22Rv1 (cell line): ENCODE measurements around the gene CAMSAP1.

ENCODE experiments used
- H3K27ac ChIP-seq: fragments of 450-650 bp; 2 replicates; pipeline ENCODE4 v1.5.1; 2017
- ZFX ChIP-seq: fragments of 450-650 bp; IDR thresholded peaks from 2 replicates; pipeline ENCODE4 v1.6.1; 2017; ENCODE audit warnings: antibody characterized with exemption, borderline replicate concordance
- TF ChIP-seq, protein P1 (sequence below): fragments of 450-650 bp; IDR thresholded peaks from 2 replicates; pipeline ENCODE4 v1.5.1; 2017; ENCODE audit warnings: mild to moderate bottlenecking

CAMSAP1 gene

DNA sequence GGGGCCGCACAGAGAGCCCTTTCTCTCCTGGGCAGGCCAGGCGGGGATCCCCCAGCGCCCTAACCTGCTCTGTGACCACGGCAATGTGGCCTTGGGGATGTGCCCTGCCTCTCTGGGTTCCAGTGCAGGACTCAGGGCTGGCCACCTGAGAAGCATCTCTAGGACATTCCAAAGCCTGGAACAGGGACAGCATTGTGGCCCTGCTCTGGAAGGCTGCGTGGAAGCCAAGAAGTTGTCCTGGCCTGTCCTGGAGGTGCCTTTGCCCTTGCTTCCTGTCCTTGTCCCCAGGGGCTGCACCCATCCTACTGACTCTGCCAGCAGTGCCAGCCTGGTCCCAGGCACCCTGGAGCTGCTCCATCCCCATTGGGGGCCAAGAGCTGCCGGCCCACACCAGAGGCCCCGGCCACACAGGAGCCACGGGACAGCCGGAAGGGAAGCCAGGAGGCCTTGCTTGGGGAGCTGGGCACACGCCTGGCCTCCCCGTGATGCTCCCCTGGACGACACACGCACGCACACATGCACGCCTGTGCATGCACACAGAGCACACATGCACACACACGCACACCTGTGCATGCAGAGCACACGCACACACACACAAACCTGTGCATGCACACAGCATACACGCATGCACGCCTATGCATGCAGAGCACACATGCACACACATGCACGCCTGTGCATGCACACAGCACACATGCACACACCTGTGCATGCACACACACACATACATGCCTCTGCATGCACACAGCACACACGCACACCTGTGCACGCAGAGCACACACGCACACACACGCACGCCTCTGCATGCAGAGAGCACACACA is 20.1 kb upstream of the CAMSAP1 start:
- H3K27ac ChIP-seq, result no peak overlapping the region
- TF ChIP-seq, protein P1, sequence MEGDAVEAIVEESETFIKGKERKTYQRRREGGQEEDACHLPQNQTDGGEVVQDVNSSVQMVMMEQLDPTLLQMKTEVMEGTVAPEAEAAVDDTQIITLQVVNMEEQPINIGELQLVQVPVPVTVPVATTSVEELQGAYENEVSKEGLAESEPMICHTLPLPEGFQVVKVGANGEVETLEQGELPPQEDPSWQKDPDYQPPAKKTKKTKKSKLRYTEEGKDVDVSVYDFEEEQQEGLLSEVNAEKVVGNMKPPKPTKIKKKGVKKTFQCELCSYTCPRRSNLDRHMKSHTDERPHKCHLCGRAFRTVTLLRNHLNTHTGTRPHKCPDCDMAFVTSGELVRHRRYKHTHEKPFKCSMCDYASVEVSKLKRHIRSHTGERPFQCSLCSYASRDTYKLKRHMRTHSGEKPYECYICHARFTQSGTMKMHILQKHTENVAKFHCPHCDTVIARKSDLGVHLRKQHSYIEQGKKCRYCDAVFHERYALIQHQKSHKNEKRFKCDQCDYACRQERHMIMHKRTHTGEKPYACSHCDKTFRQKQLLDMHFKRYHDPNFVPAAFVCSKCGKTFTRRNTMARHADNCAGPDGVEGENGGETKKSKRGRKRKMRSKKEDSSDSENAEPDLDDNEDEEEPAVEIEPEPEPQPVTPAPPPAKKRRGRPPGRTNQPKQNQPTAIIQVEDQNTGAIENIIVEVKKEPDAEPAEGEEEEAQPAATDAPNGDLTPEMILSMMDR, result no peak
- no peak for TF ChIP-seq ZFX

DNA sequence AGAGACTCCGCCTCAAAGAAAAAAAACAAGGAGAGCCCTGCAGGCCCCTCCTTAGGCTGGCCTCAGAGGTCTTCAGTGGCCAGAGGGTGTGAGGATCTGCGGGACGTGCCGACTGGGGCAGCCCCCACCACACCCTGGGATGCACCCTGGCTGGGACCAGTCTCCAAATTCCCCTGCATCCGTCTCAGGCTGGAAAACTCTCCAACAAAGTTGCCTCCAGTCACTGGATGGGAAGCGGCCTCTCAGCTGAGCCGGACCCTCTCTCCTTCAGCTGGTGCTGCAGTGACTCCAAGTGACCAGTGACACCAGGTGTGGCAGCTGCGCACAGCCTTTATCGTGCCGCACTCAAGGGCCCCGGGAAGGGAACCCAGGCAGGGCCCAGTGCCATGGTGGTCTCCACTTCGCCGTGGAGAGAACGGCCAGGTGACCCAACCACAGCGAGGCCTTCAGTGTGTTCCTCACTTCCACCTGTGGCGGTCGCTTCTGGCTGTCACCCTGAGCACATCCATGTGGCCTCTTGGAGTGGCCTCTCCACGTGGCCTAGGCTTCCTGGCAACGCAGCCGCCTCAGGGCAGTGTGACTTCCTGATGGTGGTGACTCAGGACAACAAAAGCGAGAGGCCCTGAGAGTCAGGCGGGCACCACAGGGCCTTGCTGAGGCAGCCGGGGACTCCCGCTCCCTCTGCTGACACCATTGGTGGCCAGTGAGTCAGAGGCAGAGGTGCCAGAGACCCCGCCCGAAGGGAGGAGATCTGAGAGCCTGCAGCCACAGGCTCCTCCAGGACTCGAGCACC is 19.3 kb upstream of the CAMSAP1 start:
- no peak overlapping the region for H3K27ac ChIP-seq
- TF ChIP-seq, protein P1, result no peak
- no peak for TF ChIP-seq ZFX

DNA sequence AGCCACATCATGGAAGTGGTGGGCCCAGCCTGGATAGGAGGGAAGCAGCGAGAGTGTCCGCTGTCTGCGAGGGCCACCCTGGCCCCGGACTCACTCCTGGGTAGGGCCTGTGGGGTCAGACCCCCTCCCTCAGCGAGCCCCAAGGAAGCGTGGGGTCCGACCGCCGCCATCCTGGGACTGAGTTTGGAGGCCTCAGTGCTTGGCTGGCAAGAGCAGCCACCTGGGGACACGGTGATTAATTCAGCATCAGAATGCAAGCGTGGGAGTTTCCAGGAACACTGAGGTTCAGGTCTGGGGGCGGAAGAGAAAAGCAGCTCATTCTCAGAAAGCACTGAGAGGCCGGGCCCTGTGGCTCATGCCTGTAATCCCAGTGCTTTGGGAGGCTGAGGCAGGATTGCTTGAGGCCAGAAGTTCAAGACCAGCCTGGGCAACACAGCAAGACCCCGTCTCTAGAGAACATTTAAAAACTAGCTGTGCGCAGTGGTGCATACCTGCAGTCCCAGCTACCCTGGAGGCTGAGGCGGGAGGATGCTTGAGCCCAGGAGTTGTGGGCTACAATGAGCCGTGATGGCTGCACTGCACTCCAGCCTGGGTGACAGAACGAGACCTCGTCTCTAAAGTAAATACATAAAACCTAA is 18.3 kb upstream of the CAMSAP1 start:
- TF ChIP-seq ZFX, result no peak
- TF ChIP-seq, protein P1, result no peak
- H3K27ac ChIP-seq, result no peak overlapping the region

DNA sequence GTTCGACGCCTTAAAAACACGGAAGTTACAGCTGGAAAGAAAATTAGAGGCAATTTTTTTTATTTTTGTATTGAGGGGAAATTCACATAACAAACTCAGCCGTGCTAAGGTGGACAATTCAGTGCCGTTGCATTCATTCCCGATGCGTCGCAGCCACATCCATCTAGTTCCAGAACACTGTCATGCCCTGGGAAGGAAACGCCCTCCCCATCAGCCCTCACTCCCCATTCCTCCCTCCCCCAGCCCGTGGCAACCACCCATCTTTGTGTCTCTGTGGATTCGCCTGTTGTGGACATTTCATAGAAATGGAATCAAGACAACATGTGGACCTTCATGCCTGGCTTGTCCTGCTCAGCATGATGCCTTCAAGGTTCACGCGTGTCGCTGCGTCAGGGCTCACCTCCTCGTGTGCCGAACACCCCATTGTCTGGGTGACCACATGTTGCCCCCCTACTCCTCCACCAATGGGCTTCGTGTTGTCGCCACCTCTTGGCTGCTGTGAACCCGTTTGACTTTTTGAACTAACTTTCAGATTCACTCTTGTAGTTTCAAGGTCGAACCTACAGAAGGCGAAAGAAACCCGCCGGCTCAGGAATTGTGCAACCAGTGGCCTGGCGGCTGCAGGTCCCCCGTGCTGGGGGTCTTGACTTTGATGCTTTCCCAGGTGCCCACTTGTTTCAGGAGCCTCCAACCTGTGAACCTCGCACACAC is 17.4 kb upstream of the CAMSAP1 start:
- TF ChIP-seq, protein P1, result no peak
- no peak for TF ChIP-seq ZFX

DNA sequence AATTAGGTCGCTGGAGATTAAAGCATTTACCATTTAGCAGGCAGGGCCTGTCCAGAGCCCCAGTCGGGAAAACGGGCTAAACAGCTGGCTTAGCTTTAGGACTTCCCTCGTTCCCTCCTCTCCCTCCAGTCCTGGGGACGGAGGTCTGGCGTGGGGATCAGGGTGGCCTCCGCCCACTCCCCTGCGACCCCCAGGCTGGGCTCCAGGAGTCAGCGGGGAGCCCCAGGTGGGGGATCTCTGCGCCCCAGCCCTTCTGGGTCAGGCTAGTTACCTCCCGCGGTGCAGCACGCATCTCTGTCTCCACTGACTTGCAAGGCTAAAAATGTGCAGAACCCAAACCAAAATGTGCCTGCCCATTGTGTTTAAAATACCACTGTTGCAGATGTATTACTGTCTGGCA is 16.2 kb upstream of the CAMSAP1 start:
- no peak overlapping the region for H3K27ac ChIP-seq
- TF ChIP-seq, protein P1, result no peak
- no peak for TF ChIP-seq ZFX

More for the DNA sequence above, 17.4 kb upstream of the CAMSAP1 start:
- no peak overlapping the region for H3K27ac ChIP-seq

DNA sequence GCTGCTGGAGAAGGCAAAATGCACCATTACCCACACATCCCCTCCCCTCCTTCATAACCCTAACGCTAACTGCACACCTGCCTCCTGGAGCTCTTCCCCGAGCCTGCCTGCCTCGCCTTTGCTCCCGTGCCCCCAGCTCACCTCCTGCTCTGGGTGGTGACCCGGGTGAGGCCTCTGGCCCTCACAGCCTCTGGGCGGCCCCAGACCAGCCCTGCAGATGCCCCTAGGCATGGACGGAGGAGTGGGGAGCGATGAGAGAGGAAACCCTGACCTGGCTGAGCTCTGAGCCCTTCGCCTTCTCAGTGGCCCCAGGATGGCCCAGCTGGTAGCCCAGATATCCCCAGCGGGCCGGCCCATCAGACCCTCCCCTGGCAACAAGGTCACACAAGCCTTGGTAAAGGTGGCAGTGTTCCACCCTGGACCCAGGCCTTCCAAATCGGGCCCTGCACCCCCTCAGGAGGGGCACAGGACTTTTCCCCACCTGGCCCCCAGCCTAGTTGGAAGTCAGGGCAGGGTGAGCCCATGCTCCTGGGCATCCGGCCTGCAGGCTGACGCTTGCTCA is 14.5 kb upstream of the CAMSAP1 start:
- no peak overlapping the region for H3K27ac ChIP-seq
- TF ChIP-seq ZFX, result no peak
- TF ChIP-seq, protein P1, result no peak
